Epithelial cell of proximal tubule (primary cell): ENCODE measurements around the gene PLA2G2C. TPM values are rescaled to one million over a fixed set of nuclear protein-coding genes. Genes with fewer than 3 reads are reported as not detected.
A peak's percentile ranks its signal among the peaks of the same experiment; 100 is the strongest.

Experiments used
- DNase-seq: peaks from one replicate; pipeline ENCODE4 v3.0.0-alpha.2; 2011; ENCODE audit warnings: low read depth
- H3K4me3 ChIP-seq: 2 replicates; pipeline ENCODE4 v1.5.1; 2011; ENCODE audit warnings: low read depth, mild to moderate bottlenecking, low read length
- CTCF ChIP-seq: conservative IDR thresholded peaks from 2 replicates; pipeline ENCODE4 v1.5.1; 2012; ENCODE audit warnings: low read depth, mild to moderate bottlenecking, low read length
- total RNA-seq: library from RNA; depleted of rRNA; stranded (reverse); fragments of >200 nt; gene quantifications from 2 replicates; pipeline ENCODE4 v1.2.3, GENCODE V29; 2015

The PLA2G2C gene
- total RNA-seq, 1 donor from 2014 or later = not detected

GRCh38 chr1:20167126-20167525, 19.2 kb downstream of the PLA2G2C start:
- no peak for DNase-seq
- H3K4me3 ChIP-seq = no peak overlapping the region
- no peak for TF ChIP-seq CTCF

GRCh38 chr1:20166051-20166450, 20.3 kb downstream of the PLA2G2C start:
- TF ChIP-seq CTCF = no peak
- no peak overlapping the region for H3K4me3 ChIP-seq
- DNase-seq = no peak

GRCh38 chr1:20165522-20165951, 20.8 kb downstream of the PLA2G2C start:
- no peak for DNase-seq
- H3K4me3 ChIP-seq = no peak overlapping the region
- peak; percentile 51 for TF ChIP-seq CTCF

- DNase-seq = no peak
- no peak overlapping the region for H3K4me3 ChIP-seq
- TF ChIP-seq CTCF = no peak
Measured at GRCh38 chr1:20164694-20165202, 21.6 kb downstream of the PLA2G2C start.

- no peak overlapping the region for H3K4me3 ChIP-seq
- DNase-seq = peak; percentile 27
- TF ChIP-seq CTCF = no peak
Measured at GRCh38 chr1:20160034-20160433, 26.3 kb downstream of the PLA2G2C start.

- no peak for DNase-seq
- peak; percentile 4 for TF ChIP-seq CTCF
- no peak overlapping the region for H3K4me3 ChIP-seq
Measured at GRCh38 chr1:20158358-20159070, 27.8 kb downstream of the PLA2G2C start.
